ENCODE results near the gene JAK2.

GRCh38 chr9:5044160-5044559 lies 59.1 kb downstream of the JAK2 start:
- no peak for TF ChIP-seq NFYB (IDR thresholded peaks at IDR 0.05; ENCODE audit: extremely low read depth, insufficient read length)
- no peak for TF ChIP-seq ATF3 (IDR thresholded peaks at IDR 0.05)
- TF ChIP-seq ATF3 (CRISPR knock-in tag; conservative IDR thresholded peaks at IDR 0.05) = no peak
- TF ChIP-seq CTCF (IDR thresholded peaks at IDR 0.05 in 2 of 3, conservative IDR thresholded peaks at IDR 0.05 in 1 of 3; ENCODE audit: insufficient read depth in 2 of 3, low read depth in 1 of 3, low read length in 3 of 3) = no peak
- TF ChIP-seq REST (IDR thresholded peaks at IDR 0.05; ENCODE audit: borderline replicate concordance) = no peak
- no peak for TF ChIP-seq REST (CRISPR knock-in tag; IDR thresholded peaks at IDR 0.05; ENCODE audit: low read depth)
- TF ChIP-seq HCFC1 (IDR thresholded peaks at IDR 0.05; ENCODE audit: low read depth, low read length) = no peak
- no peak for TF ChIP-seq EZH2 (IDR thresholded peaks at IDR 0.05; ENCODE audit: borderline replicate concordance, low read depth, low read length)
- no peak for TF ChIP-seq ELK1 (CRISPR knock-in tag; IDR thresholded peaks at IDR 0.05)
- no peak for TF ChIP-seq PATZ1 (CRISPR knock-in tag; IDR thresholded peaks at IDR 0.05; ENCODE audit: borderline replicate concordance)
- no peak for TF ChIP-seq ZNF212 (CRISPR knock-in tag; IDR thresholded peaks at IDR 0.05)
- TF ChIP-seq RBM39 (optimal IDR thresholded peaks at IDR 0.05; ENCODE audit: low read depth, low read length) = no peak
- no peak for TF ChIP-seq SREBF1 (IDR thresholded peaks at IDR 0.05; ENCODE audit: borderline replicate concordance, low read depth, low read length)
- no peak for TF ChIP-seq POLR2AphosphoS5 (IDR thresholded peaks at IDR 0.05; ENCODE audit: control insufficient read depth, insufficient read depth, low read depth, low read length)
- no peak for TF ChIP-seq BRCA1 (IDR thresholded peaks at IDR 0.05)
- no peak for TF ChIP-seq BRCA1 (CRISPR knock-in tag; IDR thresholded peaks at IDR 0.05)
- TF ChIP-seq UBTF (IDR thresholded peaks at IDR 0.05; ENCODE audit: borderline replicate concordance in 1 of 2, low read depth in 2 of 2, low read length in 2 of 2) = no peak
